ENCODE measurements around the gene TAF1C.

The TAF1C gene

DNA sequence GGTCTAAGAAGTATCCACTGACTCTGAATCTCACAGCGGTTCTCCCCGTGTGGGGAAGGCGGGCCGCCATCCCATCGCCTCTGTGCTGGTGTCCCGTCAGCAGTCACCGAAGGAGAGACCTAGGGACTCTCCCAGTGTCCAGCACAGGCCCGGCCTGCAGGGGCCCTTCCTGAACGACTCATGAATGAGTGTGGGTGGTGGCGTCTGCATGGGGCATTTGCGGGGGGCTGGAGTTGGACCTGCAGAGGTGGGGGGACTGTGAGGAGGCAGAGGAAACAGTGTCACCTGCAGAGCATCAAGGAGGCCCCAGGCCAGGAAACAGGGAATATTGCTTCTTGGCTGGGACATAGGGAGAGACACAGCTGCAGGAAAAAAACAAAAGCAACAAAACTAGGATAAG lies 42.6 kb upstream of the TAF1C start:
- TF ChIP-seq, protein P1, sequence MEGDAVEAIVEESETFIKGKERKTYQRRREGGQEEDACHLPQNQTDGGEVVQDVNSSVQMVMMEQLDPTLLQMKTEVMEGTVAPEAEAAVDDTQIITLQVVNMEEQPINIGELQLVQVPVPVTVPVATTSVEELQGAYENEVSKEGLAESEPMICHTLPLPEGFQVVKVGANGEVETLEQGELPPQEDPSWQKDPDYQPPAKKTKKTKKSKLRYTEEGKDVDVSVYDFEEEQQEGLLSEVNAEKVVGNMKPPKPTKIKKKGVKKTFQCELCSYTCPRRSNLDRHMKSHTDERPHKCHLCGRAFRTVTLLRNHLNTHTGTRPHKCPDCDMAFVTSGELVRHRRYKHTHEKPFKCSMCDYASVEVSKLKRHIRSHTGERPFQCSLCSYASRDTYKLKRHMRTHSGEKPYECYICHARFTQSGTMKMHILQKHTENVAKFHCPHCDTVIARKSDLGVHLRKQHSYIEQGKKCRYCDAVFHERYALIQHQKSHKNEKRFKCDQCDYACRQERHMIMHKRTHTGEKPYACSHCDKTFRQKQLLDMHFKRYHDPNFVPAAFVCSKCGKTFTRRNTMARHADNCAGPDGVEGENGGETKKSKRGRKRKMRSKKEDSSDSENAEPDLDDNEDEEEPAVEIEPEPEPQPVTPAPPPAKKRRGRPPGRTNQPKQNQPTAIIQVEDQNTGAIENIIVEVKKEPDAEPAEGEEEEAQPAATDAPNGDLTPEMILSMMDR (IDR thresholded peaks at IDR 0.05; ENCODE audit: control insufficient read depth, insufficient read depth, low read depth, low read length, missing control alignments): no peak
- no peak overlapping the region for H3K4me3 ChIP-seq (ENCODE audit: control insufficient read depth, low read depth, low read length)
- DNase-seq (ENCODE audit: low read depth): no peak

GRCh38 chr16:84228256-84228838 lies 41.5 kb upstream of the TAF1C start:
- TF ChIP-seq, protein P1 (IDR thresholded peaks at IDR 0.05; ENCODE audit: control insufficient read depth, insufficient read depth, low read depth, low read length, missing control alignments): no peak
- peak overlapping the region; percentile 12 for H3K4me3 ChIP-seq (ENCODE audit: control insufficient read depth, low read depth, low read length)
- DNase-seq (ENCODE audit: low read depth): peak; percentile 57

DNA sequence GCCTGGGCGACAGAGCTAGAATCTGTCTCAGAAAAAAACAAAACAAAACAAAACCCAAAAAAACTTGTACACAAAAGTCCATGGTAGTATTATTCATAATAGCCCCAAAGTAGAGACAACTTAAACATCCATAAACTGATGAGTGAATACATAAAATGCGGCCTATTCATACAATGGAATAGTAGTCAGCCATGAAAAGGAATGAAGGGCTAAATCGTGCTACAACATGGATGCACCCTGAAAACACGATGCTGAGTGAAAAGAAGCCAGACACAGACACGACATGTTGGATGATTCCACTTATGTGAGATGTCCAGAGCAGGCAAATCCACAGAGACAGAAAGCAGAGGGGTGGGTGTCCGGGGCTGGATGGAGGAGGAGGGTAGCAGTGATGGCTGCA lies 40.7 kb upstream of the TAF1C start:
- TF ChIP-seq, protein P1 (IDR thresholded peaks at IDR 0.05; ENCODE audit: control insufficient read depth, insufficient read depth, low read depth, low read length, missing control alignments): no peak
- H3K4me3 ChIP-seq (ENCODE audit: control insufficient read depth, low read depth, low read length): no peak overlapping the region
- DNase-seq (ENCODE audit: low read depth): no peak

DNA sequence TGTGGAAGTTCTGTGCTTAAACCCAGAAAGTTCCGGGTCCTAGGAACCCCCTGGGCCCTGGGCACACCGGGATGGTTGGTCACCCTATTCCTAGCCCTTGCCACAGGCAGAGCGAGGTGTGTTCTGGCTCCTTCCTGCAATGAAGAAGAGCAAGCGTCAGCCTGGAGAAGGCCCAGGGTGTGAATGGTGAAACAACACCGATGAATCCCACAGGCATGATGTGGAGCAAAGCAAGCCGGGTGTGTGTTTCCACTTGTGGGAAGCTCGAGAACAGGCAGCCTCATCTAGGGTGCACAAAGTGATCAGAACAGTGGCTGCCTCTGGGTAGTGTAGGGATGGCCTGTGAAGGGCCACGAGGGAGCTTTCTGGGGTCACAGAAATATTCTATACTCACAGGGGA lies 39.2 kb upstream of the TAF1C start:
- no peak for DNase-seq (ENCODE audit: low read depth)
- TF ChIP-seq, protein P1 (IDR thresholded peaks at IDR 0.05; ENCODE audit: control insufficient read depth, insufficient read depth, low read depth, low read length, missing control alignments): no peak
- H3K4me3 ChIP-seq (ENCODE audit: control insufficient read depth, low read depth, low read length): no peak overlapping the region

DNA sequence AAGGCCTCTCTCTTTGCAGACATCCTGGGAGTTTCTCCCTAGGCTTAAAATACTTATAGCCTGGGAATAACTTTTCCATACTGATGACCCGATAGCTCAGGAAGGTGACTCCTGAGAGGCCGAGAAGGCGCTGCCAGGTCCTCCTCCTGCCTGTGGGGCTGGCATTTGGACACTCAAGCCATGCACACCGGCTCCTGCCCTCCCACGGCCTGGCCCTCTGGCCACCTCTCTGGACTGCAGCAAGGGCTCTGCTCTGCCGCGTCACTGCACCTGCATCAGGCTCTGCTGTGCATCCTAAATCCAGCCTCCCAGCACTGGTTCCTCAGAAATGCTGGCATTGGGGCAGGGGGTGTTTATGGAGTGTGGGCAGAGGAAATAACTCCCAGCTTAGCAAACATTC lies 38.7 kb upstream of the TAF1C start:
- TF ChIP-seq, protein P1 (IDR thresholded peaks at IDR 0.05; ENCODE audit: control insufficient read depth, insufficient read depth, low read depth, low read length, missing control alignments): no peak
- no peak for DNase-seq (ENCODE audit: low read depth)
- H3K4me3 ChIP-seq (ENCODE audit: control insufficient read depth, low read depth, low read length): no peak overlapping the region

DNA sequence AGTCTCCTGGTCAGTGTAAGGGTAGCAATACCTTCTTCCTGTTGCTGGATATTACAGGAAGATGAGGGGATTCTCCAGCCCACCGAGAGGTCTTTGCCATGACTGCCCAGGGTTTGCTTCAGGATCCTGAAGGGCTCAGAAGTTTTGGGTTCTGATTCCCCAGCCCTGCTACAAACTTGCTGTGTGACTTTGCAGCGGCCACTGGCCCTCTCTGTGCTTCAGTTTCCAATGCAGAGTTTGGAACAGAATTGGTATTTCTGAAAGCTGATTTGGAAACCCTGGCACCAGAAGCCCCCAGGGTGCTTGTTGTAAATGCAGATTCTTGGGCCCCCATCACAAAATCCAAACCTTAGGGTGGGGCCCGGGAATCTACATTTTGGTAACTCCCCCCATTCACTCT lies 38.3 kb upstream of the TAF1C start:
- no peak overlapping the region for H3K4me3 ChIP-seq (ENCODE audit: control insufficient read depth, low read depth, low read length)
- DNase-seq (ENCODE audit: low read depth): no peak
- TF ChIP-seq, protein P1 (IDR thresholded peaks at IDR 0.05; ENCODE audit: control insufficient read depth, insufficient read depth, low read depth, low read length, missing control alignments): no peak

GRCh38 chr16:84224554-84224953 lies 37.7 kb upstream of the TAF1C start:
- DNase-seq (ENCODE audit: low read depth): no peak
- TF ChIP-seq, protein P1 (IDR thresholded peaks at IDR 0.05; ENCODE audit: control insufficient read depth, insufficient read depth, low read depth, low read length, missing control alignments): no peak
- H3K4me3 ChIP-seq (ENCODE audit: control insufficient read depth, low read depth, low read length): no peak overlapping the region

Data from AG09309 (cell line).